ENCODE results near the gene PCNX2. TPM values are rescaled to one million over a fixed set of nuclear protein-coding genes. Genes with fewer than 3 reads are reported as not detected.
"Not testable (repeated sequence)": the region's sequence is repeated elsewhere in the genome, so short reads cannot be mapped to it uniquely, and the experiment has no call there.

Gene PCNX2
- total and polyA plus RNA-seq, 2 experiments from 2014 or later = 42.9 to 88.3 TPM

DNA sequence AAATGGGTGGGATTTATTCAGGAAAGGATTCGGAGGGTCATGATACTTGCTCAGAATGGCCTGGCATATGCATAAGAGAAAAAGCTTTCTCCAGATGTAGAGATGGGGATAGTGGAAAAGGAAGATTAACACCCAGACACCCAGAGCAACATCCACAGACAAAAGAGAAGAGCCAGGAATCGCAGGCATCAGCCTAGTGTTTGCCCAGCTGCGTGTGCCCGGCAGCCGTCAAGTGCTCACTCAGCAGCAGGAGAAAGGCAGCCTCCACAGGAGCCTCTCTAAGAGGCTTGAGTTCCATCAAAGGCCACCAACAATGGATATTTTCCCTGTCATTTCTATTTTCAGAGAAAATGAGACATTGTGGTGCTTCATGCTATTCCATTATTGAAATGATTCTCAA, 290.4 kb downstream of the PCNX2 start:
- Mint-ChIP-seq H3K4me3 (no peak overlapping the region), H3K9me3 (peaks cover 2% of the 10 kb centered on the region; the same call in 1 of the 3 replicates), H3K4me1 (no peaks in the 10 kb centered on the region), H3K27me3 (ENCODE audit: insufficient read depth, low read depth, poor library complexity) (peaks cover 6% of the 10 kb centered on the region), H3K27ac (no peak overlapping the region), H3K36me3 (ENCODE audit: low read depth) (peaks cover 47% of the 10 kb centered on the region)
- Histone ChIP-seq H3K36me3 (ENCODE audit: insufficient read depth) (no peaks in the 10 kb centered on the region), H3K27me3 (ENCODE audit: insufficient read depth) (no peaks in the 10 kb centered on the region), H2AFZ (no peak overlapping the region), H4K20me1 (replicated peaks; ENCODE audit: insufficient read depth) (no peaks in the 10 kb centered on the region), H3K4me1 (ENCODE audit: insufficient read depth) (no peaks in the 10 kb centered on the region), H3K27ac (ENCODE audit: low read depth) (no peak overlapping the region), H3K9me2 (ENCODE audit: insufficient read depth) (no peaks in the 10 kb centered on the region; the same call in 1 of the 2 replicates), H3F3A (replicated peaks; ENCODE audit: low read depth) (no peaks in the 10 kb centered on the region), H3K79me2 (replicated peaks; ENCODE audit: insufficient read depth) (no peaks in the 10 kb centered on the region), H3K4me2 (no peak overlapping the region), H3K4me3 (no peak overlapping the region)
- TF ChIP-seq STAT1 (IDR thresholded peaks at IDR 0.05; ENCODE audit: unreplicated experiment) = no peak
- TF ChIP-seq, protein P1, sequence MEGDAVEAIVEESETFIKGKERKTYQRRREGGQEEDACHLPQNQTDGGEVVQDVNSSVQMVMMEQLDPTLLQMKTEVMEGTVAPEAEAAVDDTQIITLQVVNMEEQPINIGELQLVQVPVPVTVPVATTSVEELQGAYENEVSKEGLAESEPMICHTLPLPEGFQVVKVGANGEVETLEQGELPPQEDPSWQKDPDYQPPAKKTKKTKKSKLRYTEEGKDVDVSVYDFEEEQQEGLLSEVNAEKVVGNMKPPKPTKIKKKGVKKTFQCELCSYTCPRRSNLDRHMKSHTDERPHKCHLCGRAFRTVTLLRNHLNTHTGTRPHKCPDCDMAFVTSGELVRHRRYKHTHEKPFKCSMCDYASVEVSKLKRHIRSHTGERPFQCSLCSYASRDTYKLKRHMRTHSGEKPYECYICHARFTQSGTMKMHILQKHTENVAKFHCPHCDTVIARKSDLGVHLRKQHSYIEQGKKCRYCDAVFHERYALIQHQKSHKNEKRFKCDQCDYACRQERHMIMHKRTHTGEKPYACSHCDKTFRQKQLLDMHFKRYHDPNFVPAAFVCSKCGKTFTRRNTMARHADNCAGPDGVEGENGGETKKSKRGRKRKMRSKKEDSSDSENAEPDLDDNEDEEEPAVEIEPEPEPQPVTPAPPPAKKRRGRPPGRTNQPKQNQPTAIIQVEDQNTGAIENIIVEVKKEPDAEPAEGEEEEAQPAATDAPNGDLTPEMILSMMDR (conservative IDR thresholded peaks at IDR 0.05; ENCODE audit: low read depth in 2 of 2) = no peak
- no peak for TF ChIP-seq ZNF114 (CRISPR knock-in tag; IDR thresholded peaks at IDR 0.05)
- no peak for TF ChIP-seq POLR2AphosphoS5 (IDR thresholded peaks at IDR 0.05; ENCODE audit: low read depth)
- TF ChIP-seq ZNF331 (CRISPR knock-in tag; IDR thresholded peaks at IDR 0.05; ENCODE audit: low read depth) = no peak
- DNase-seq (ENCODE audit: low spot score) (no peak), ATAC-seq (no peak)

DNA sequence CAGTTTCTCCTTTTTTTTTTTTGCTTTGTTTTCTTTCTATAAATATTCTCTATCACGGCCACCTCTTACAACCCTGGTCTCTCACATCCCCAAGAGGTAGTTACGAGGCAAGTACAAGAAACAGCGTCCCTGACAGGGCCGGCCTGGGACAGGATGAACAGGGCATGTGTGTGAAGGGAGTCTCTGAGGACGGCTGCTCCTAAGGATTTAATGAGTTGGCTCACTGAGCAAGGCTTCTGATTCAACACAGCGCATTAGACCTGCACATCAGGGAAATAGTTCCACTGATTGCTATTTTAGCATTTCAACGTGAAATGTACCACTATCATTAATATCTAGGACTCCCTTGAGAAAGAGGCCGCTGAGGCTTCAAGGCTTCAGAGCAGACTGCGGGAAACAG, 291.1 kb downstream of the PCNX2 start:
- no peak overlapping the region for H3K27ac Mint-ChIP-seq
- ATAC-seq = no peak

DNA sequence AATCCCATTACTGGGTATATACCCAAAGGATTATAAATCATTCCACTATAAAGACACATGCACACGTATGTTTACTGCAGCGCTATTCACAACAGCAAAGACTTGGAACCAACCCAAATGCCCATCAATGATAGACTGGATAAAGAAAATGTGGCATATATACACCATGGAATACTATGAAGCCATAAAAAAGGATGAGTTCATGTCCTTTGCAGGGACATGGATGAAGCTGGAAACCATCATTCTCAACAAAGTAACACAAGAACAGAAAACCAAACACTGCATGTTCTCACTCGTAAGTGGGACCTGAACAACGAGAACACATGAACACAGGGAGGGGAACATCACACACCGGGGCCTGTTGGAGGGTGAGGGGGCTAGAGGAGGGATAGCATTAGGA, 291.9 kb downstream of the PCNX2 start:
- not testable (repeated sequence) for H3K27ac Mint-ChIP-seq; DNase-seq (ENCODE audit: low spot score); H3K9me3 Mint-ChIP-seq; H2AFZ ChIP-seq; H4K20me1 ChIP-seq (replicated peaks; ENCODE audit: insufficient read depth); H3K36me3 ChIP-seq (ENCODE audit: insufficient read depth); H3K4me1 Mint-ChIP-seq; ATAC-seq; H3K79me2 ChIP-seq (replicated peaks; ENCODE audit: insufficient read depth); H3K4me3 ChIP-seq; H3K9me2 ChIP-seq (ENCODE audit: insufficient read depth); H3K27me3 ChIP-seq (ENCODE audit: insufficient read depth); H3K4me2 ChIP-seq; H3F3A ChIP-seq (replicated peaks; ENCODE audit: low read depth); H3K4me1 ChIP-seq (ENCODE audit: insufficient read depth); H3K27ac ChIP-seq (ENCODE audit: low read depth); H3K27me3 Mint-ChIP-seq (ENCODE audit: insufficient read depth, low read depth, poor library complexity); H3K4me3 Mint-ChIP-seq
- peaks cover 62% of the 10 kb centered on the region for H3K36me3 Mint-ChIP-seq (ENCODE audit: low read depth)

More for the DNA sequence above, 291.1 kb downstream of the PCNX2 start:
- no peaks in the 10 kb centered on the region for H3K27me3 ChIP-seq (ENCODE audit: insufficient read depth)
- no peaks in the 10 kb centered on the region for H4K20me1 ChIP-seq (replicated peaks; ENCODE audit: insufficient read depth)
- Mint-ChIP-seq H3K4me3 (no peak overlapping the region), H3K4me1 (no peaks in the 10 kb centered on the region), H3K27me3 (ENCODE audit: insufficient read depth, low read depth, poor library complexity) (peaks cover 6% of the 10 kb centered on the region), H3K36me3 (ENCODE audit: low read depth) (peaks cover 54% of the 10 kb centered on the region), H3K9me3 (peaks cover 2% of the 10 kb centered on the region; the same call in 1 of the 3 replicates)
- no peak overlapping the region for H2AFZ ChIP-seq
- no peak for DNase-seq (ENCODE audit: low spot score)
- H3K79me2 ChIP-seq (replicated peaks; ENCODE audit: insufficient read depth) = no peaks in the 10 kb centered on the region
- H3K27ac ChIP-seq (ENCODE audit: low read depth) = no peak overlapping the region
- no peaks in the 10 kb centered on the region; the same call in 1 of the 2 replicates for H3K9me2 ChIP-seq (ENCODE audit: insufficient read depth)
- TF ChIP-seq EZH2phosphoT487 (IDR thresholded peaks at IDR 0.05; ENCODE audit: unreplicated experiment) (no peak), STAT1 (IDR thresholded peaks at IDR 0.05; ENCODE audit: unreplicated experiment) (no peak), EZH2 (IDR thresholded peaks at IDR 0.05; ENCODE audit: low read depth, unreplicated experiment) (no peak), JUNB (IDR thresholded peaks at IDR 0.05; ENCODE audit: unreplicated experiment) (no peak)
- TF ChIP-seq, protein P2, sequence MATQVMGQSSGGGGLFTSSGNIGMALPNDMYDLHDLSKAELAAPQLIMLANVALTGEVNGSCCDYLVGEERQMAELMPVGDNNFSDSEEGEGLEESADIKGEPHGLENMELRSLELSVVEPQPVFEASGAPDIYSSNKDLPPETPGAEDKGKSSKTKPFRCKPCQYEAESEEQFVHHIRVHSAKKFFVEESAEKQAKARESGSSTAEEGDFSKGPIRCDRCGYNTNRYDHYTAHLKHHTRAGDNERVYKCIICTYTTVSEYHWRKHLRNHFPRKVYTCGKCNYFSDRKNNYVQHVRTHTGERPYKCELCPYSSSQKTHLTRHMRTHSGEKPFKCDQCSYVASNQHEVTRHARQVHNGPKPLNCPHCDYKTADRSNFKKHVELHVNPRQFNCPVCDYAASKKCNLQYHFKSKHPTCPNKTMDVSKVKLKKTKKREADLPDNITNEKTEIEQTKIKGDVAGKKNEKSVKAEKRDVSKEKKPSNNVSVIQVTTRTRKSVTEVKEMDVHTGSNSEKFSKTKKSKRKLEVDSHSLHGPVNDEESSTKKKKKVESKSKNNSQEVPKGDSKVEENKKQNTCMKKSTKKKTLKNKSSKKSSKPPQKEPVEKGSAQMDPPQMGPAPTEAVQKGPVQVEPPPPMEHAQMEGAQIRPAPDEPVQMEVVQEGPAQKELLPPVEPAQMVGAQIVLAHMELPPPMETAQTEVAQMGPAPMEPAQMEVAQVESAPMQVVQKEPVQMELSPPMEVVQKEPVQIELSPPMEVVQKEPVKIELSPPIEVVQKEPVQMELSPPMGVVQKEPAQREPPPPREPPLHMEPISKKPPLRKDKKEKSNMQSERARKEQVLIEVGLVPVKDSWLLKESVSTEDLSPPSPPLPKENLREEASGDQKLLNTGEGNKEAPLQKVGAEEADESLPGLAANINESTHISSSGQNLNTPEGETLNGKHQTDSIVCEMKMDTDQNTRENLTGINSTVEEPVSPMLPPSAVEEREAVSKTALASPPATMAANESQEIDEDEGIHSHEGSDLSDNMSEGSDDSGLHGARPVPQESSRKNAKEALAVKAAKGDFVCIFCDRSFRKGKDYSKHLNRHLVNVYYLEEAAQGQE (IDR thresholded peaks at IDR 0.05; ENCODE audit: unreplicated experiment) = no peak
- no peak overlapping the region for H3K4me3 ChIP-seq
- no peaks in the 10 kb centered on the region for H3F3A ChIP-seq (replicated peaks; ENCODE audit: low read depth)
- no peaks in the 10 kb centered on the region; the same call in 1 of the 2 replicates for H3K36me3 ChIP-seq (ENCODE audit: insufficient read depth)
- H3K4me1 ChIP-seq (ENCODE audit: insufficient read depth) = no peaks in the 10 kb centered on the region
- H3K4me2 ChIP-seq = no peak overlapping the region
